NCI-H748 (cell line): ENCODE measurements around the gene ATP6V1C2.
"Not testable (repeated sequence)": the region's sequence is repeated elsewhere in the genome, so short reads cannot be mapped to it uniquely, and the experiment has no call there.

Experiments used
- DNase-seq: peaks from one replicate; lab custom pipeline; 2025; ENCODE audit not compliant: unreplicated experiment; lab: John Stamatoyannopoulos, UW

Gene ATP6V1C2

GRCh38 chr2:10783421-10783820, 62.0 kb downstream of the ATP6V1C2 start:
- DNase-seq: no peak

GRCh38 chr2:10784719-10785118, 63.3 kb downstream of the ATP6V1C2 start:
- no peak for DNase-seq

GRCh38 chr2:10785260-10785659, 63.8 kb downstream of the ATP6V1C2 start:
- no peak for DNase-seq

GRCh38 chr2:10786240-10786982, 65.0 kb downstream of the ATP6V1C2 start:
- no peak for DNase-seq

GRCh38 chr2:10787176-10787968, 65.9 kb downstream of the ATP6V1C2 start:
- peak; percentile 34 for DNase-seq

GRCh38 chr2:10788855-10789254, 67.4 kb downstream of the ATP6V1C2 start:
- no peak for DNase-seq

- no peak for DNase-seq
These were observed 69.0 kb downstream of the ATP6V1C2 start for GRCh38 chr2:10790228-10790973.

- DNase-seq: no peak
These were observed 70.7 kb downstream of the ATP6V1C2 start for GRCh38 chr2:10792001-10792634.

GRCh38 chr2:10792660-10793400, 71.4 kb downstream of the ATP6V1C2 start:
- DNase-seq: no peak

- no peak for DNase-seq
These were observed 72.4 kb downstream of the ATP6V1C2 start for GRCh38 chr2:10793816-10794215.

- no peak for DNase-seq
These were observed 73.4 kb downstream of the ATP6V1C2 start for GRCh38 chr2:10794876-10795275.

GRCh38 chr2:10795508-10796046, 74.1 kb downstream of the ATP6V1C2 start:
- DNase-seq: no peak

- no peak for DNase-seq
These were observed 75.3 kb downstream of the ATP6V1C2 start for GRCh38 chr2:10796703-10797102.

- DNase-seq: peak; percentile 12
These were observed 77.4 kb downstream of the ATP6V1C2 start for GRCh38 chr2:10798783-10799182.

- no peak for DNase-seq
These were observed 78.7 kb downstream of the ATP6V1C2 start for GRCh38 chr2:10800163-10800562.

GRCh38 chr2:10802657-10803056, 81.2 kb downstream of the ATP6V1C2 start:
- DNase-seq: no peak

GRCh38 chr2:10805990-10806389, 84.6 kb downstream of the ATP6V1C2 start:
- DNase-seq: not testable (repeated sequence)

GRCh38 chr2:10806543-10806942, 85.1 kb downstream of the ATP6V1C2 start:
- no peak for DNase-seq

GRCh38 chr2:10810202-10811161, 89.1 kb downstream of the ATP6V1C2 start:
- no peak for DNase-seq
